ENCODE measurements around the gene PTPN7.
"Not testable (repeated sequence)": the region's sequence is repeated elsewhere in the genome, so short reads cannot be mapped to it uniquely, and the experiment has no call there.

PTPN7 gene

GRCh38 chr1:202182040-202182877, 21.9 kb upstream of the PTPN7 start:
- TF ChIP-seq, protein P1, sequence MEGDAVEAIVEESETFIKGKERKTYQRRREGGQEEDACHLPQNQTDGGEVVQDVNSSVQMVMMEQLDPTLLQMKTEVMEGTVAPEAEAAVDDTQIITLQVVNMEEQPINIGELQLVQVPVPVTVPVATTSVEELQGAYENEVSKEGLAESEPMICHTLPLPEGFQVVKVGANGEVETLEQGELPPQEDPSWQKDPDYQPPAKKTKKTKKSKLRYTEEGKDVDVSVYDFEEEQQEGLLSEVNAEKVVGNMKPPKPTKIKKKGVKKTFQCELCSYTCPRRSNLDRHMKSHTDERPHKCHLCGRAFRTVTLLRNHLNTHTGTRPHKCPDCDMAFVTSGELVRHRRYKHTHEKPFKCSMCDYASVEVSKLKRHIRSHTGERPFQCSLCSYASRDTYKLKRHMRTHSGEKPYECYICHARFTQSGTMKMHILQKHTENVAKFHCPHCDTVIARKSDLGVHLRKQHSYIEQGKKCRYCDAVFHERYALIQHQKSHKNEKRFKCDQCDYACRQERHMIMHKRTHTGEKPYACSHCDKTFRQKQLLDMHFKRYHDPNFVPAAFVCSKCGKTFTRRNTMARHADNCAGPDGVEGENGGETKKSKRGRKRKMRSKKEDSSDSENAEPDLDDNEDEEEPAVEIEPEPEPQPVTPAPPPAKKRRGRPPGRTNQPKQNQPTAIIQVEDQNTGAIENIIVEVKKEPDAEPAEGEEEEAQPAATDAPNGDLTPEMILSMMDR (IDR thresholded peaks at IDR 0.05; ENCODE audit: low read depth, low read length), result no peak
- no peak for DNase-seq (ENCODE audit: low read depth in 2 of 2)
- H3K4me3 ChIP-seq (replicated peaks in 1 of 2; ENCODE audit: low read depth in 2 of 2, low read length in 2 of 2), result no peak overlapping the region

DNA sequence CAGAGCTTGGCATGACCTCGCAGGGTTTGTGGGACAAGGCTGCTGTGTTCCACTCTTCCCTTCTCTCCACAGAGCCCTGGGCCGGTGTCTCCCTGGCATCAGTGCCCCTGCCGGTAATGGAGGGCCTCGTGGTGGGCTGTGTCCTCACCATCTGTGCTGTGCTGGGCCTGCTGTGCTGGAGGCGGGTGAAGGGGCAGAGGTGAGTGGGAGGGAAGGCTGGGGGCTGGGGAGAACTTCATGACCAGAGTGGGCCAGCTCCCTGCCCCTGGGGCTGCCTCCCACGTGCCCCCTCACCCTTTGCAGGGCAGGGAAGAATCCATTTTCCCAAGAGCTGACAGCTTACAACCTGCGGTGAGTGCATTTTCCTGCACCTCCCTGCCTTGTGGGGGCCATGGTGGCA, 21.2 kb upstream of the PTPN7 start:
- TF ChIP-seq, protein P1 (IDR thresholded peaks at IDR 0.05; ENCODE audit: low read depth, low read length), result no peak
- no peak overlapping the region for H3K4me3 ChIP-seq (replicated peaks in 1 of 2; ENCODE audit: low read depth in 2 of 2, low read length in 2 of 2)
- DNase-seq (ENCODE audit: low read depth in 2 of 2), result no peak

DNA sequence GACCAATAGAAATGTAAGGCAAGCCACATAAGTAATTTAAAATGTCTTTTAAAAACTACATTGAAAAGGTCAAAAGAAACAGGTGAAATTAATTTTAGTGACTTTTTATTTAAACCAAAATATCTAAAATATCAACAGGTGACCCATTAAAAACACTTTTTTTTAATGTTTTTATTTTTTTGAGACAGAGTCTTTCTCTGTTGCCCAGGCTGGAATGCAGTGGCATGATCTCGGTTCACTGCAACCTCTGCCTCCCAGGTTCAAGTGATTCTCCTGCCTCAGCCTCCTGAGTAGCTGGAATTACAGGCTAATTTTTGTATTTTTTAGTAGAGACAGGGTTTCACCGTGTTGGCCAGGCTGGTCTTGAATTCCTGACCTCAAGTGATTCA, 20.3 kb upstream of the PTPN7 start:
- not testable (repeated sequence) for DNase-seq (ENCODE audit: low read depth in 2 of 2); H3K4me3 ChIP-seq (replicated peaks in 1 of 2; ENCODE audit: low read depth in 2 of 2, low read length in 2 of 2)

GRCh38 chr1:202179828-202180750, 19.7 kb upstream of the PTPN7 start:
- TF ChIP-seq, protein P1 (IDR thresholded peaks at IDR 0.05; ENCODE audit: low read depth, low read length), result no peak
- H3K4me3 ChIP-seq (replicated peaks in 1 of 2; ENCODE audit: low read depth in 2 of 2, low read length in 2 of 2), result no peak overlapping the region
- no peak for DNase-seq (ENCODE audit: low read depth in 2 of 2)

DNA sequence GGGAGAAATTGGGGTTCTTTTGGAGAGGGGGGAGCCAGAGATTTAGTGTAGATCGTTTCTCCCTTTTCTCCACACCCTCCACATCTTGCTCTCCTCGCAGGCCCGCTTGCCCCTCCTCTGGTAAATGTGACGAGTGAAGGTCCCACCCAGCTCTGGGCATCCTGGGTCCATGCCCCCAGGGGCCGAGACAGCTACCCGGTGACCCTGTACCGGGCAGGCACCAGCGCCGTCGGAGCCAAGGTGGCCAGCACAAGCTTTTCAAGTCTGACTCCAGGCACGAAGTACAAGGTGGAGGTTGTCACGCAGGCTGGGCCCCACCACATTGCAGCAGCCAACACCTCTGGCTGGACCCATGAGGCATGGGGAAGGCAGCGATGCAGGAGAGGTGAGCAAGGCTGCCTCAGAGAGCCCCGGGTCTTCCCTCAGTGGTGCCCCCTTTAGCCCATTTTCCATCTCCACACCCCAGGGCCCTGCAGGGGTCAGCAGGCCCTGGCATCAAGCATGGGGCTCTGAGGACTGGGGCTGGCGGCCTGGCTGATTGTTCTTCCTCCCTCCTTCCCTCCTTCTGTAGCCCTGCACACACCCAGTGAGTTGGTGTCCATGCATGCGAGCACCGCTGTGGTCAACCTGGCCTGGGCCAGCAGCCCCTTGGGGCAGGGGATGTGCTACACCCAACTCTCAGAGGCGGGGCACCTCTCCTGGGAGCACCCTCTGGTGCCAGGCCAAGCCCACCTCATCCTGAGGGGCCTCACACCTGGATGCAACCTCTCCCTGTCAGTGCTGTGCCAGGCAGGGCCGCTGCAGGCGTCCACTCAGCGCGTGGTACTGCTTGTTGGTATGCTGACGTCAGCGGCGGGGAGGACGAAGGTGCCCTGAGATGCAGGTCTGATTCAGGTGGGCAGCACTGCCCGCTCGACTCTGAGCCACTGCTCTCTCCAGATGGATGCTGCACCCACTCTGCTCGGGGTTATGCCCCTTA, 16.8 kb upstream of the PTPN7 start:
- no peak for DNase-seq (ENCODE audit: low read depth in 2 of 2)
- TF ChIP-seq, protein P1 (IDR thresholded peaks at IDR 0.05; ENCODE audit: low read depth, low read length), result no peak
- no peak overlapping the region for H3K4me3 ChIP-seq (replicated peaks in 1 of 2; ENCODE audit: low read depth in 2 of 2, low read length in 2 of 2)

- DNase-seq (ENCODE audit: low read depth in 2 of 2), result no peak
- no peak overlapping the region for H3K4me3 ChIP-seq (replicated peaks in 1 of 2; ENCODE audit: low read depth in 2 of 2, low read length in 2 of 2)
- TF ChIP-seq, protein P1 (IDR thresholded peaks at IDR 0.05; ENCODE audit: low read depth, low read length), result no peak
Observed at GRCh38 chr1:202173993-202174392, 13.6 kb upstream of the PTPN7 start.

Data from cardiac fibroblast (primary cell).